ENCODE measurements around the gene ASXL1.

DNA sequence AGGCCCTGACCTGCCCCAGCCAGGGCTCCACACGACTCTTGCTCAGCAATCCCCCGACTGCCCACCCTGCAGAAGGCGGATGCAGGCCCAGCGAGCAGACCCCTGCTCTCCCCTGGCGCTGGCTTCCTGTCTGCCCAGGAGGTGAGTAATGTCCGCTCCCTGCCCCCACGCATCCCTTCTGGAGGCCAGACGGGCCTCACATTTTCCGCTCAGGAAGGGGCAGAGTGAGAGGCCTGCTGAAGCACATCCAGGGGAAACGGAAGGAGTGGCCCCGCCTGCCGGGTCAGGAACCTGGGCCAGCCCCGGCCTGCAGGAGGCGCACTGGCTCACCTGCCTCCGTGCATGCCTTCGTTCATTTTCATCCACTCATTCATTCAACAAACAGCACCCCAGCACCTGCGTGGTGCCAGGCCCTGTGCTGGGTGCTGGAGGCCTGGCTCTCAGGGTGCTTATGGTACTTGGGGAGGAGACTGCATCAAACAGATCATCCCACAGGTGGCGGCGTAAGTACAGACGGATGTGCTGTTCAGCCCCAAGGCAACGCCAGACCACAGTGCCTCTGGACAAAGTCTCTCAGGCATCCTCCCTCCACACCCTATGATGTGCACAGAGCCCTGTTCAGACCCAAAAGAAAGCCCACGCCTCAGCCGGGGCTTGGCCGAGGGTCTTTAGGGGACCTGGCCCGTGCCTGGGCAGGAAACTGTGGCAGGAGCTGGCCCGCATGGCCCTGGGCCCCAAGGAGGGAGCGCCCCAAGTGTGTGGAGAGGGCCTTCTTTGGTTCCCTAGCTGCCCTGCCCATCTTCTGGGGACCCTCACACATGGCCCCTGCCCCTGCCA lies 112.1 kb downstream of the ASXL1 start:
- TF ChIP-seq, protein P1, sequence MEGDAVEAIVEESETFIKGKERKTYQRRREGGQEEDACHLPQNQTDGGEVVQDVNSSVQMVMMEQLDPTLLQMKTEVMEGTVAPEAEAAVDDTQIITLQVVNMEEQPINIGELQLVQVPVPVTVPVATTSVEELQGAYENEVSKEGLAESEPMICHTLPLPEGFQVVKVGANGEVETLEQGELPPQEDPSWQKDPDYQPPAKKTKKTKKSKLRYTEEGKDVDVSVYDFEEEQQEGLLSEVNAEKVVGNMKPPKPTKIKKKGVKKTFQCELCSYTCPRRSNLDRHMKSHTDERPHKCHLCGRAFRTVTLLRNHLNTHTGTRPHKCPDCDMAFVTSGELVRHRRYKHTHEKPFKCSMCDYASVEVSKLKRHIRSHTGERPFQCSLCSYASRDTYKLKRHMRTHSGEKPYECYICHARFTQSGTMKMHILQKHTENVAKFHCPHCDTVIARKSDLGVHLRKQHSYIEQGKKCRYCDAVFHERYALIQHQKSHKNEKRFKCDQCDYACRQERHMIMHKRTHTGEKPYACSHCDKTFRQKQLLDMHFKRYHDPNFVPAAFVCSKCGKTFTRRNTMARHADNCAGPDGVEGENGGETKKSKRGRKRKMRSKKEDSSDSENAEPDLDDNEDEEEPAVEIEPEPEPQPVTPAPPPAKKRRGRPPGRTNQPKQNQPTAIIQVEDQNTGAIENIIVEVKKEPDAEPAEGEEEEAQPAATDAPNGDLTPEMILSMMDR (IDR thresholded peaks at IDR 0.05): peak in 1 of 2 donors; percentile 21
- TF ChIP-seq POLR2A (IDR thresholded peaks at IDR 0.05) (no peak), EP300 (IDR thresholded peaks at IDR 0.05) (no peak), POLR2AphosphoS5 (IDR thresholded peaks at IDR 0.05) (peak in 2 of 3 donors; percentile 16 to 59)
